ENCODE data around the gene RPS14. TPM values are rescaled to one million over a fixed set of nuclear protein-coding genes. Genes with fewer than 3 reads are reported as not detected.

Gene RPS14
- total and polyA plus RNA-seq, 2 of the 4 experiments (the other 2 are of a cell fraction), result 6,296 to 7,310 TPM

DNA sequence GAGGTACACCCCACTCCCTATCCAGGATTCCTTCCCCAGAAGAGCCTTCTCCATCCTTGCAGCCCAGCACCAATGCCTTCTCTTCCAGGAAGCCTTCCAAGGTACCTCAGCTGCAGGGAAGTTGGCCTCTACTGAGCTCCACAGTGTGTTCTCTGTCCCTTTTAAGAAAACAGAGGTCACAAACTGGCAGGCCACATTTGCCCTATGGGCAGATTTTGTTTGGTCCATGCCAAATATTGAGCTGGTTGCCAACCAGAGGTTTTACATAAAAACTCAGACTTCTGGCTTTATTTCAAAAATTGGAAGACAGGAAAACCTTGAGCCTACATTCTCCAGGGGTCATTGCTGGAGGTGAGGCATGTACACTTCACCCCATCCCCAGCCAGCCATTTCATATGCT is 49.4 kb upstream of the RPS14 start:
- Histone ChIP-seq H3K9me1 (ENCODE audit: insufficient read depth, low read length) (peaks cover 70% of the 10 kb centered on the region), H2AK9ac (replicated peaks; ENCODE audit: low read depth, low read length, poor library complexity) (peak overlapping the region; percentile 77), H3K4me3 (ENCODE audit: insufficient read depth, low read depth, low read length) (no peak overlapping the region), H3K27ac (ENCODE audit: insufficient read depth, low read length) (peak overlapping the region; percentile 57), H3K14ac (replicated peaks; ENCODE audit: low read depth, low read length) (peak overlapping the region; percentile 83; the same call in 1 of the 2 replicates), H2BK20ac (ENCODE audit: low read depth, low read length) (0 out of 2 replicates have a peak overlapping the region, but pooled peaks have one; percentile 75), H2BK120ac (ENCODE audit: low read depth, low read length) (peak overlapping the region; percentile 74), H3K9me3 (ENCODE audit: control insufficient read depth, insufficient read depth, low read length) (no peaks in the 10 kb centered on the region), H4K91ac (ENCODE audit: insufficient read depth, low read depth, low read length) (0 out of 2 replicates have a peak overlapping the region, but pooled peaks have one; percentile 97), H3K4ac (ENCODE audit: low read depth, low read length) (peak overlapping the region; percentile 94), H2BK15ac (ENCODE audit: low read depth, low read length) (peak overlapping the region; percentile 75; the same call in 1 of the 3 replicates), H4K20me1 (ENCODE audit: insufficient read depth, low read length) (peaks cover 76% of the 10 kb centered on the region), H3K56ac (ENCODE audit: extremely low read depth, insufficient read depth, low read length) (no peak overlapping the region), H3K4me1 (ENCODE audit: control insufficient read depth, insufficient read depth, low read length) (peaks cover 58% of the 10 kb centered on the region), H3K18ac (ENCODE audit: low read depth, low read length) (peak overlapping the region; percentile 55; the same call in 1 of the 2 replicates), H4K8ac (ENCODE audit: low read depth in 2 of 2, low read length in 2 of 2) (peak overlapping the region in 1 of 2 experiments; percentile 76; a peak in 1 of 4 replicates), H3K9ac (ENCODE audit: low read depth, low read length) (0 out of 2 replicates have a peak overlapping the region, but pooled peaks have one; percentile 10), H3K23ac (ENCODE audit: low read depth, low read length) (peak overlapping the region; percentile 60), H3K36me3 (ENCODE audit: control insufficient read depth, insufficient read depth, low read length) (peaks cover 10% of the 10 kb centered on the region), H3K79me1 (ENCODE audit: low read depth in 1 of 2, low read length in 2 of 2) (peaks cover 31 to 84% of the 10 kb centered on the region in 2 experiments), H4K5ac (ENCODE audit: low read depth, low read length) (peak overlapping the region; percentile 68), H2AK5ac (ENCODE audit: low read depth, low read length) (peak overlapping the region; percentile 83), H3K27me3 (ENCODE audit: control insufficient read depth, insufficient read depth, low read length) (no peaks in the 10 kb centered on the region), H3K4me2 (ENCODE audit: low read depth, low read length) (peak overlapping the region; percentile 72), H2BK5ac (ENCODE audit: low read depth, low read length, poor library complexity, severe bottlenecking) (peak overlapping the region; percentile 96), H2AFZ (replicated peaks; ENCODE audit: low read length, poor library complexity) (peak overlapping the region; percentile 26)
- dilution Hi-C loops (cut with HindIII; ENCODE audit: low sequenced_read_pairs, unreplicated experiment), result no loop called here
- intact Hi-C loops (cut with micrococcal nuclease), result no loop called here
- in situ Hi-C loops (cut with MboI; ENCODE audit: low sequenced_read_pairs), result no loop called here
- TF ChIP-seq FOS (IDR thresholded peaks at IDR 0.05; ENCODE audit: low read depth, low read length) (no peak), RCOR1 (IDR thresholded peaks at IDR 0.05; ENCODE audit: insufficient replicate concordance, low read length) (no peak), MXI1 (IDR thresholded peaks at IDR 0.05; ENCODE audit: borderline replicate concordance, low read depth, low read length) (no peak), NFE2L2 (IDR thresholded peaks at IDR 0.05; ENCODE audit: low read depth, low read length) (no peak), RFX5 (IDR thresholded peaks at IDR 0.05; ENCODE audit: low read depth, low read length) (no peak), MAZ (IDR thresholded peaks at IDR 0.05; ENCODE audit: borderline replicate concordance, low read depth, low read length) (no peak), CEBPB (IDR thresholded peaks at IDR 0.05; ENCODE audit: low read depth, low read length) (no peak), CHD1 (IDR thresholded peaks at IDR 0.05; ENCODE audit: low read depth, low read length) (no peak), SMC3 (IDR thresholded peaks at IDR 0.05; ENCODE audit: low read depth, low read length) (no peak), POLR2A (IDR thresholded peaks at IDR 0.05; ENCODE audit: low read depth, low read length) (no peak), BHLHE40 (IDR thresholded peaks at IDR 0.05; ENCODE audit: low read depth, low read length) (no peak), MAFK (IDR thresholded peaks at IDR 0.05; ENCODE audit: low read depth, low read length) (no peak), RAD21 (IDR thresholded peaks at IDR 0.05; ENCODE audit: low read length) (no peak)
- TF ChIP-seq, protein P1, sequence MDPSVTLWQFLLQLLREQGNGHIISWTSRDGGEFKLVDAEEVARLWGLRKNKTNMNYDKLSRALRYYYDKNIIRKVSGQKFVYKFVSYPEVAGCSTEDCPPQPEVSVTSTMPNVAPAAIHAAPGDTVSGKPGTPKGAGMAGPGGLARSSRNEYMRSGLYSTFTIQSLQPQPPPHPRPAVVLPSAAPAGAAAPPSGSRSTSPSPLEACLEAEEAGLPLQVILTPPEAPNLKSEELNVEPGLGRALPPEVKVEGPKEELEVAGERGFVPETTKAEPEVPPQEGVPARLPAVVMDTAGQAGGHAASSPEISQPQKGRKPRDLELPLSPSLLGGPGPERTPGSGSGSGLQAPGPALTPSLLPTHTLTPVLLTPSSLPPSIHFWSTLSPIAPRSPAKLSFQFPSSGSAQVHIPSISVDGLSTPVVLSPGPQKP (IDR thresholded peaks at IDR 0.05; ENCODE audit: borderline replicate concordance, low read depth, low read length), result no peak
- TF ChIP-seq, protein P2, sequence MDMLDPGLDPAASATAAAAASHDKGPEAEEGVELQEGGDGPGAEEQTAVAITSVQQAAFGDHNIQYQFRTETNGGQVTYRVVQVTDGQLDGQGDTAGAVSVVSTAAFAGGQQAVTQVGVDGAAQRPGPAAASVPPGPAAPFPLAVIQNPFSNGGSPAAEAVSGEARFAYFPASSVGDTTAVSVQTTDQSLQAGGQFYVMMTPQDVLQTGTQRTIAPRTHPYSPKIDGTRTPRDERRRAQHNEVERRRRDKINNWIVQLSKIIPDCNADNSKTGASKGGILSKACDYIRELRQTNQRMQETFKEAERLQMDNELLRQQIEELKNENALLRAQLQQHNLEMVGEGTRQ (IDR thresholded peaks at IDR 0.05; ENCODE audit: low read depth, low read length), result no peak
- TF ChIP-seq, protein P3, sequence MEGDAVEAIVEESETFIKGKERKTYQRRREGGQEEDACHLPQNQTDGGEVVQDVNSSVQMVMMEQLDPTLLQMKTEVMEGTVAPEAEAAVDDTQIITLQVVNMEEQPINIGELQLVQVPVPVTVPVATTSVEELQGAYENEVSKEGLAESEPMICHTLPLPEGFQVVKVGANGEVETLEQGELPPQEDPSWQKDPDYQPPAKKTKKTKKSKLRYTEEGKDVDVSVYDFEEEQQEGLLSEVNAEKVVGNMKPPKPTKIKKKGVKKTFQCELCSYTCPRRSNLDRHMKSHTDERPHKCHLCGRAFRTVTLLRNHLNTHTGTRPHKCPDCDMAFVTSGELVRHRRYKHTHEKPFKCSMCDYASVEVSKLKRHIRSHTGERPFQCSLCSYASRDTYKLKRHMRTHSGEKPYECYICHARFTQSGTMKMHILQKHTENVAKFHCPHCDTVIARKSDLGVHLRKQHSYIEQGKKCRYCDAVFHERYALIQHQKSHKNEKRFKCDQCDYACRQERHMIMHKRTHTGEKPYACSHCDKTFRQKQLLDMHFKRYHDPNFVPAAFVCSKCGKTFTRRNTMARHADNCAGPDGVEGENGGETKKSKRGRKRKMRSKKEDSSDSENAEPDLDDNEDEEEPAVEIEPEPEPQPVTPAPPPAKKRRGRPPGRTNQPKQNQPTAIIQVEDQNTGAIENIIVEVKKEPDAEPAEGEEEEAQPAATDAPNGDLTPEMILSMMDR (conservative IDR thresholded peaks at IDR 0.05; ENCODE audit: low read depth, low read length), result no peak
- ChIA-PET POLR2A (ENCODE audit: unreplicated experiment) (interaction anchor here (0.6 kb wide), 1 partner anchor 19 kb away, joined by 8 read pairs; no protein-coding TSS in a partner anchor), CTCF (no interaction called here)
- BruUV-seq (replicated peaks), result no TSS peak
- ATAC-seq (ENCODE audit: low read depth) (no peak), DNase-seq (no peak)
